Stimulated activated CD8-positive, alpha-beta memory T cell treated with anti-CD3 and anti-CD28 coated beads, Interleukin-12 subunit alpha, Interleukin-12 subunit beta, amount 100 ng/mL, for 24 hours (primary cell): ENCODE results near the gene SLC12A7.

Source experiments
- DNase-seq: peaks from one replicate; pipeline ENCODE4 v3.0.0-alpha.2; 2020; ENCODE audit errors: extremely low read depth

SLC12A7 gene

DNA sequence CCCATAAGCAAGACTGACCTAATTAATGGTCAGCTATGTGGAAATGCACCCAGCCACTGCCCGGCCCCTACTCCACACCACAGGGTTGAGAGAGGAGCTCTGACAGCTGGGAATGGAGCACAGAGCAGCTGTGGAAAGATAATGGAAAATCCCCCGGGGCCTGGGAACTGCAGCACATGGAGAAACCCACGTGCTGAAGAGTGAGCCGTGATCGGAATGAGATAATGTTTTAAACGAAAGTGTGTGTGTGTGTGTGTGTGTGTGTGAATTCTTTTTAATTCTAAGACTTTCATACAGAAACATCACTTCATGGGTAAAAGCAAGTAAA is 13.1 kb upstream of the SLC12A7 start:
- DNase-seq, result no peak

DNA sequence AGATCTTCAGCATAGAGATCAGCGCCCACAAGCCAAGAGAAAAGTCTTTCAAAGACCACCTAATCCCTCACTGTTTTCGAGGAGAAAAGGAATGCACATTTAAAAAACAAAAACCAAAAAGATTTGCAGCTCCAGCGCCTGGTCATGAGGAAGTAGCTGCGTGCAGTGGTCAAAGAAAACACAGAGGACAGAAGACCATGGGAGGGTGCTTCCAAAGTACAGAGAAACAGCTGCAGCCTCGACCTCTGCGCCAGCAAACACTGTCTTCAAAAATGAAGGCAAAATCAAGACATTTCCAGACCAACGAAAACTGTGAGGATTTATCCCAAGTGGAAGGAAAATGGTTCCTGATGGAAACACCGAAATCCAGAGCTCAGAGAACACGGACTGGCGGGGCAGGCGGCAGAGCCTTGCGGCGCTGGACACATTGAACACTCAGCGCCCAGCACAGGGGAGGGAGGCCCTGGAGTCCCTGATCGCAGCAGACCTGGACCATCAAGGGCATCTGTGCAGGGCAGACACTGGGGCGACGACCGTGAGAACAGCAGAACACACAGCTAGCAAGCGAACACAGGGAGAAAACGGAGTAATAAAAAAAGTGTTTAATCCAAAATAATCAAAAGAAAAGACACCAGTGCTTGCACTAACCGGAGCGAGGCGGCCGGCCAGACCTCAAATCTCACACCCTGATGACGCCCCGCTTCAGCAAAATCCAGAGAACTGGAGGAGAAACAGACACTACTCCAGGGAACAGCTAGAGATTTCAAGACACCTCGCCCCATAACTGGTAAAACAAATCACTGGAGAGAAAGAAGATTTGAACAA is 12.6 kb upstream of the SLC12A7 start:
- DNase-seq, result no peak

DNA sequence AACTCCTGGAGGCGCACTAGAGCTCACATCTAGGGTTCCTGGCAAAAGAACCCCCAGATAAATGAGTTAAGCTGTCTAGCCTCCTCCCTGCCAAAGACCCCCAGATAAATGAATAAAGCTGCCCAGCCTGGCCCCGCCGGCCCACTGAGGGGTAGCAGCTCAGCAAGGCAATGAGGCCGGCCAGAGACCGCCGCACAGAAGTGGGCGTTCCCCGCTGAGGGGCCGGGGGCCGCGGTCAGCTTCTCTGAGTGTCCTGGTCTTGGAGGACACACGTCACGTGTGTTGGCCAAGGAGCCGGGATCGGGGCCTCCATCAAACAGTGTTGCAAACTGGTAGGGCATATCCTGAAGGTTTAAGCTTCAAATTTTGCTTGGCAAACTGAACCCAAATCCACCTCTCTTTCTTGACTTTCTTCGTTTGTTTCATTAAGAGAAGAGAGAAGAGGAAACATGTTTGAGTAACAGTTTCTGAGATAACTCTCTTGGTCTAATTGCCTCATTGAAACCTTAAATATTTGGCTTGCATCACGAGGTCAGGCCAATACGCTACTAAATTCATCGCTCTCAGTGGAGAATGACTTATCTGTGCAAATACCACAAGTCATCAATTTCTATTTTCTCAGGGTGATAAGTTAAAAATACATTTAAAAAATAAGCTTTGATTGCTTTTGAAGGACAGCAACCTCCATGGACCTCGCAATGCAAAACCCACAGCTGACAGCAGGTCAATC is 11.7 kb upstream of the SLC12A7 start:
- no peak for DNase-seq

DNA sequence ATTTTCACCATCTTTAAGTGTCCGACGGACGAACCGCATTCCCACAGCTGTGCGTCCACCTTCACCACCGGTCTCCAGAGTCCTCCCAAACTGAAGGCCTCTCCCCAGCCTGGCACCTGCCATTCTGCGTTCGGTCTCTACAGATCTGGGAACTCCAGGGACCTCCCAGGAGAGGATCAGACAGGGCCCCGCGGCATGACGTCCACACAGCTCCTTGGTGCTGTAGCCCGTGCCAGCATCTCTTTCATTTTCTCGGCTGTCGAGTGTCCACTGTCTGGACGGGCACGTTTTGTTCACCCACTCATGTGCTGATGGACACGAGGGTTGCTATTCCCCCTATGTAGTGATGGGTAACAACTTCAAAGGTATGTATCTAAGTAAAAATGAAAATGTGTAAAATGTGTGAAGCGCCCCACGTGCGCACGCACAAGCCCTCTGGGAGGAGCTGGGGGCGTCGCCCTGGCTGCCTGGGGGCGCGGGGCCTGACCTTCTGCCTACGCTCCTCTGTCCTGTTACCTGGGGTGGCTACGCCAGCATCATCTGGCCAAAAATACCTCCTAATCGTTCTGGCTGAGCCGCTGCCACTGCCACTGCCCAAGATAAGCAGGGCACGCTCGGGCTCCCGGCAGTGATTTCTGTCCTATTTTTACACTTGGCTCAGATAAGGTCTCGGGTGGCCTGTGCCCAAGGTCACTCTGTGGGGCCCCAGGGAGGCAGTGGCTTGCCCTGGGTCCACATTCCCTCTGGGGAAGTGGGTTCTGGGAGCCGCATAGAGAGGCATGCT is 10.8 kb upstream of the SLC12A7 start:
- no peak for DNase-seq

GRCh38 chr5:1121891-1122290 is 10.0 kb upstream of the SLC12A7 start:
- DNase-seq, result no peak

- no peak for DNase-seq
These were observed 9.2 kb upstream of the SLC12A7 start for GRCh38 chr5:1121044-1121443.

- no peak for DNase-seq
These were observed 8.6 kb upstream of the SLC12A7 start for GRCh38 chr5:1120236-1120999.

DNA sequence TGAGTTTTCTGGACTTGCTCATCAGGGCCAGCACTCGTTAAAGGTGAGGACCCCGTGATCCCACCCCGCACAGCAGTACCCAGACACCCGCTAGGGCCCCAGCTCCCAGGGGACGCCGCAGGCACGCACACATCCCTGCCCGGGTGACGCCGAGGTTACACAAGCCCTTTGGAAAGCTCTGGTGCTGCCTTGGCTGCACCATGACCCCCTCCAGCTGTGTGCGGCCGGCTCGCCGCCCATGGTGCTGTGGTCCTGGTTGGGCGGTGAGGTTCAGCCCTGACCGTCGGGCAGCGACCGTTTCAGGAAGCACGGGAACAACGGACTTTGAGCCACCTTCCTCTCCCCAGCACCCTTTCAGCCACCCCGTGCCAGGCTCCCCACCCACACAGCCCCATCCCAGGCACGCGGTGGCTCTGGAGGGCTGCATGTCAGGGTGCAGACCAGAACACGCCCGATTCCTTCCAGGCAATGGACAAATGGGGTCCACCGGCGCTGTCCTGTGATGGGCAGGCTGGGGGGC is 7.5 kb upstream of the SLC12A7 start:
- no peak for DNase-seq

DNA sequence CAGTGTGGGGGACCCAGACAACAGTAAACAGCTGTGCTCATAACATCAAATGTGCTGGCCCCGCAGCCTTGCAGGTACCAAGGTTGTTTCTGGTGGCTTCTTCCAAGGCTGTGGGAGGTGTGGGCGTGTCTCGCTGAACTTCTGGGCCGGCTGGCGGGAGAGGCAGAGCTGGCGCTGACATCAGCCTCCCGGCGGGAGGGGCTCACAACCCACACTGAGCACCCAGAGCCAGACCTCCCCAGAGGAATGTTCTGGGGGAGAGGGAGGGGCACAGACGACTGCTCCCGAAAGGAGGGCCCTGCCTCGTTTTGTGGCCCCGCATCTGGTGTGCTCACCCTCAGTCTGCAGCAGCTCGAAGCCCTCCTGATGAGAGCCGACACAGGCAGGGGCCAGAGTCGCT is 6.9 kb upstream of the SLC12A7 start:
- no peak for DNase-seq

GRCh38 chr5:1118231-1118698 is 6.4 kb upstream of the SLC12A7 start:
- DNase-seq, result no peak

DNA sequence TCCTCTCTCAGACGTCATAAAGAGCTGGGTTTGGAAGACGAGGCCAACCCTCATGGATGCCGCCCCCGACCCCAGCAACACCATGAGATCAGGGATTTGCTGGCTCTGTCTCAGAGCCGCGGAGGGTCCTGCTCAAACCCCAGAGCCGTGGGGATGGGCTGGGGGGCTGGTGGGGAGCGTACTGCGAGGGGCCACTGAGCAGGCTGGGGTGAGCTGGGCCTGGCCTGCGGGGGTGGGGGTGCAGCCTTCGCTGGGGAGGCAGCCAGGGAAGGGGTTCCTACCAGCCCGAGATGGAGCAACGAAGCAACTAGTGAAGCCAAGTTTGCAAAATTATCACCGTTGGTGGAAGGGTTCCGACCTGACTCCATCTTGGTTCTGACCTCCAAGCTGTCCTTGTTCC is 5.1 kb upstream of the SLC12A7 start:
- DNase-seq, result no peak

GRCh38 chr5:1116109-1116740 is 4.4 kb upstream of the SLC12A7 start:
- no peak for DNase-seq

DNA sequence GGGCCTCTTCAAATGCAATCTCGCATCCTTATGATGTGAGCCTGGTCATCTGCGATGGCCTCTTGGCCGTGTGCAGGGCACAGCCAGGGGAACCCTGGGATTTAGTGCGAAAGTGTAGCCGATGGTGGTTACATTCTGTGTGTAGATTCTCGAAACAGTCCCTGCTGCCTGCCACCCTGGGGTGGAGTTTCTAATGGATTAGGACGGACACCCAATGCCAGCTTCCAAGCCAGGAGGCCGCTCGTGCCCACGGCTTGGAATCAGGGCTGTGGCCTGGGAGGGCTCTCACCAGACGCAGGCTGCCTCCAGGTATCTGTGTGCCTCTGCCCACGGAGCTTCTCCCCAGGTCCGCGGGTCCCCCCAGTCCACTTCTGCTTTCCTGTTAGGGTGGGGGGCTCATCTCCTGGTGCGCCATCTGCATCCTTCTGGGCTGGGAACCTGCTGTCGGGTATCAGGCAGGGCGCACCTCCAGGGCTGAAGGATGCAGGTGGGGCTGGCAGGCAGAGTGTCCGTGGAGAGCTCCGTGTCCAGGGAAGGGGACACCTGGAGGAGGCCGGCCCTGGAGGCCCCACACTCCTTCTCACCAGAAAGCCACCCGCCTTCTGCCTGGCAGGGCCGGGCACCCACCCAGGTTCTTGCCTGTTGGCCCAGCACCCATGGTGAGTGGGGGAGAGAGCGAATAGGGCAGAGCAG is 3.4 kb upstream of the SLC12A7 start:
- no peak for DNase-seq

DNA sequence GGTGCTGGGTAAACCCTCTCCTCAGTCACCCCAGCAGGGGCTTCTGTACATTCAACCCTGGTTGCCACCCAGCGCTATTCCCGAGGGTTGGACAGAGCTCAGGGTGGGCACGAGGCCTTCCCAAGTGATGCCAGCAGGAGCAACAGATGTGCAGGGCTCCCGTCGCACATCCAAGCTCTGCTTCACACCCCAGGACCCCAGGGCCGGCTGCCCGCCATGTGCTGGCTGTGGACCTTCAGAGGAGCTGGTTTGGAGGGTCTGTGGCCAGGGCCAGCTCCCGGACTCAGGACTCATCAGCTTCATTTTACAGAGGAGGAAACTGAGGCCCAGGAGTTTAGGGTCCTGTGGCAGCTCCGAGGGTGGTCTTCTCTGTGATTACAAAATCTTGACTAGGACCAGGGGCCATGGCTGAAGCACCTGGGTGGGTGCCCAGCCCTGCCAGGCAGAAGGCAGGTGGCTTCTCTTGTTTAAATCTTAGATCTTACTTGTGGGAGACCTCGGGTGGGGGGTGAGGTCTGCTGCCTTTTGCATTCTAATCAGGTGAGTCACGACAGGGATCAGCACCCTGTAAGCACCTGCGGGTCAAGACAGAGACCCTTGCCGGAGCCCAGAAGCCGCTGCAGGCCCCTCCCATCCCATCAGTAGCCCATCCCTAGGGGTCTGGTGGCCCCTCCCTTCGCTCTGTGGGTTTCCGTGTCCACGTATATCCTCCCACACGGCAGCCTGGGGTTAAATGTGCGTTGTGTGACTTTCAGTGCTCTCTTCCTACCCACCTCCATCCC is 2.1 kb upstream of the SLC12A7 start:
- no peak for DNase-seq

- no peak for DNase-seq
These were observed 1.4 kb upstream of the SLC12A7 start for GRCh38 chr5:1113332-1113690.

DNA sequence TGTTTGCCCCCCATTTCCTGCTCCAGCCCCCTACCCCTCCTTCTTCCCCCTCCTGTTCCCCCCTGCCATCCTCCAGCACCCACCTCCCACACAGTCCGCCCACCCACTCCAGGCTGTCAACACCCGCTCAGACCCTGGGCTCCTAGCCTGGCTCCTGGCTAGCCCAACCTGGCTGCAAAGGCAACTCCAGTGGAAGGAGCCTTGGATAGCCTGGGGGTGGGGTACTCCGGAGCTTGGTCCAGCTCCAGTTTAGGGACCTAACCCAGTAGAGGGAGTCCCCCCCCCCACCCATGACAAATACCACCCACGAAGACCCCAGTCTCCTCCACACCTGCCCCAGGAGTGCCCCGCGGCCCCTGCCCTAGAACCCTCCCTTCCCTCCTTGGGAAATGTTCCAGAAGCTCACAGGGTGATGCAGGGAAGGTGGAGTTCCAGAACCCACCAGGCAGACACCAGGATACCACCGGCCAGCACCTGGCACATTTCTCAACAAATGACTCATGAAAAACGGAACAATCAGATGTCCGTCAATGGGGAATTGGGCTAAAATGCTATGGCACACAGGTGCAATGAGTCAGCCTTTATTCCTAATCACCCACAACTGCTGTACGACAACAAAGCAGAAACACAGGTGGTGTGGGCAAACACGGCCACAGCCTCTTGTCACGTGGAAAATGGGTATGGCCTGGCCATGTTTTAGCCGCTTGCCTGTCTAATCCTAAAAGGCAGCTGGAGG is 901 bp upstream of the SLC12A7 start:
- DNase-seq, result no peak

- no peak for DNase-seq
These were observed 579 bp downstream of the SLC12A7 start for GRCh38 chr5:1111241-1111726.

- no peak for DNase-seq
These were observed 1.3 kb downstream of the SLC12A7 start for GRCh38 chr5:1110307-1111240.
